Measurements from ENCODE around the gene SLC4A1AP.

Gene SLC4A1AP

GRCh38 chr2:27703638-27704341 is 40.1 kb downstream of the SLC4A1AP start:
- peak; percentile 41 for DNase-seq

- no peak for DNase-seq
Measured at GRCh38 chr2:27704342-27704876, 40.7 kb downstream of the SLC4A1AP start.

DNA sequence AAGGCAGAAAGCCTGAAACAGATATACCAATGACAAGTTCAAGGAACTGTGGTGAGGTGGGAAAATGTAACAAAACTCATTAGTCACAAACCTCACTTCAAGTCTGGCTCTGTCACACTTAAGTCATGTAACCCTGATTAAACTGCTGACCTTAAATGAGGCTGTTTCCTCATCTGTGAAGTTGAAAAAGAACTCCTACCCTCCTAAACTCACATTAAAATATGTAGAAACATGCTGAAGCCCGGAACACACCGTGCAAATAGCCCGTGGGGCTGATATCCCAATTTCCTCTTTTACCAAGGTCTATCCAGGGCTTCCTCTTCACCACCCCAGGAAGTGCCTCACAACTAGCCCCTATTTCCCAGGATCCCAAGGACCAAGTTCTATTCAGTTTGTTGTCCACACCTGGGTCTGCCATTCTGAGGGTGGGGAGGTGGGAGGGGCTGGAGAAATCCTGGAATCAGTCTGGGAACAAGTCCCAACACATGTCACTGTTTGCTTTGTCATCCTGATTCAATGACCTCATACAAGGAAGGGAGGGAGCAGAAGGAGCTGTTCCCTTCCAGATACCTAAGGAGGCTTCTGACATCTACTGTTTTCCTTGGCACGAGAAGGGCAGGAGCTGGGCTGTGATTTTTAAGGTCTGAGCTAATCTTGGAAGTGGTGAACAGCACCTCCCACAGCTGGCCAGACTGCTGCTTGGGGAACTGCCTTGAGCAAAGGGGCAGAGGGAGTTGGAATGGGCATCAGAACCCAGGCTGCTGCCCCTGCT is 42.3 kb downstream of the SLC4A1AP start:
- DNase-seq = peak; percentile 36

DNA sequence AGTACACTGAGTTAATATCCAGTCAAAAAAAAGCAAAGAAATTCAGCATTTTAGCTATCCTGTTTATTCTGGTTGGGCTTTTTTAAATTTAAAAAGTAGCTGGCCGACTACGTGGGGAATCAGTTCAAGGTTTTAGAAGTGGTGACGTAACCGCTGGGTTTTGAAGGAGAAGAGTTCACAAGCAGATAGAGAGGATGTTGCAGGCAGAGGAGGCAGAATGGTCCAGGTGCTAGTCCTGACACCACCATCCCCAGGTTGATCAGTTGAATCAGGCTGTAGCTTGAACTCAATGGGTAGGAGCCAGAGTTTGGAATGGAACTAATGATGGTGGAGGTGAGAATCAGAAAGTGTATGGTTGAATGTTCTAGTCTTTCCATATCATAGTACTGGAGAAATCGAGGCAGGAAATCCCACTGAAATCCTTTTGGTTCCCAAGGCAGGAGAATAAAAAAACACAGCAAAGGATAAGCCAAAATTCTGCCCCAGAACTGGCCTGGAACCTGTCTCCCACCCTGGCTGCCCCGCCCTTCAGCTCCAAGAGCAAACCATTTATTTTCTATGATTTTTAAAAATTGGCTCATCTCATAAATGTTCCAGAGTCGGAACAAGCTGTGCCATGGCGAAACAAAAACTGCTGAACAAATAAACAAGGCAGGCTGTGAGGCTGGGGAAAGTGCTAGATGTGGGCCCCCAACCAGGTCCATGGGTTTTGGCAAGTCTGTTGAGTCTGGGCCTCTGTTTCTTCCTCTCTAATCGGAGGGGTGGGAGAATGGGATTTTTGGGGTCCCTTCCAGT is 44.0 kb downstream of the SLC4A1AP start:
- no peak for DNase-seq

DNA sequence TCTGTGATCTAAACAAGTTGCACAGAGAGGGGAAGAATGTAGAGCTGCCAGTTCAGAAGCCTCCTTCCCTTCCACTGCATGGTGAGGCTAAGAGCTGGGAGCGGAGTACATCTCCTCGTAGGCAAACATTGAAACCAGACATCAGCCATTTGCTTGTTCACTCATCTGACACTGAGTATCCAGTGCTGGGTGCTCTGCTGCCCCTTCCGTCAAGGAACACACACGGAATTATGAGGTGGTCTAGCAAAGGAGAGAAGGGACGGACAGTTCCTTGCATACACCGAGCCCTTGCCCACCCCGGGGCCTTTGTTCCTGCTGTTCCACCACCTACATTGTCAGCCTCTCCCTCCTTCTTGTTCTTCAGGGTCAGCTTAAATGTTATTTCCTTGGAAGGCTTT is 44.6 kb downstream of the SLC4A1AP start:
- no peak for DNase-seq

DNA sequence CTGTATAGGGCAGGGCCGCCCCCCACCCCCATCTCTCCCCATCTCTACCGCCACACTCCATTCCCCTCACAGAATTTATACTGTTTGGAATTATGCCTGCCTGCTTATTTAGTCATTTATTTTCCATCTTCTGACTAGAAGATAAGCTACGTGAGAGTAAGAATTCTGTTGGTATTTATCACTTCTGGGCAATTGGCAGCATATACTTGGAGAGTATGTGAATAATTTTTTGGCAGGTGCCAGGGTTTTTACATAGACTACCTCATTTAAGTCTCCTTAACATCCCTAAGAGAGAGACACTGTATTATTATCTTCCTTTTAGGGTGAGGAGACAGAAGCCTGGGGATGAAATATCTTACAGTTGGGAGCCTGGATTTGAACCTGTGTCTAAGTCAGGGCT is 45.0 kb downstream of the SLC4A1AP start:
- no peak for DNase-seq

GRCh38 chr2:27709326-27709725 is 45.6 kb downstream of the SLC4A1AP start:
- DNase-seq = no peak

DNA sequence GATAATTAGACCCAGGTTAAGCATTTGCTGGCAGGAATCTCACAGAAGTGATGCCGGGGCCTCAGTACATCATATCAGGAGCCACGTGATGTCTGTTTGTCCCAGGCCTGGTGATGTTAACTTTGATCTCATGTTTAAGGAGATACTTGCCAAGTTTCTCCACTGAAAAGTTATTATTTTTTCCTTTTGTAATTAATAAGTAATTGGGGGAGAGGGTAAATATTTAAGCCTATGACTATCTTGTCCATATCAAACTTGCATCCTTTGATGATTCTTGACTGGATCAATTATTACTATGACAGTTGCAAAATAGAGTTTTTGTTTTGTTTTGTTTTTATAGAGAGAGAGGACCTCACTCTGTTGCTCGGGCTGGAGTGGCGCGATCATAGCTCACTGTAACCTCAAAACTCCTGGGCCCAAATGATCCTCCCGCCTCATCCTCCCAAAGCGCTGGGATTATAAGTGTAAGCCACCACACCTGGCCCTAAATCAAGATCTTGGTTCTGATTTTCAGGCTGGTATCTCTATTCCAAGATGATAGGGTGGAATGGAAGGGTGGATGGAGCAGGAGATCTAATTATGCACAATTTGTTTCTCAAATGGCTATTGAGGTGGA is 46.4 kb downstream of the SLC4A1AP start:
- DNase-seq = no peak

GRCh38 chr2:27710640-27711430 is 47.1 kb downstream of the SLC4A1AP start:
- DNase-seq = no peak

GRCh38 chr2:27711804-27712203 is 48.1 kb downstream of the SLC4A1AP start:
- no peak for DNase-seq

DNA sequence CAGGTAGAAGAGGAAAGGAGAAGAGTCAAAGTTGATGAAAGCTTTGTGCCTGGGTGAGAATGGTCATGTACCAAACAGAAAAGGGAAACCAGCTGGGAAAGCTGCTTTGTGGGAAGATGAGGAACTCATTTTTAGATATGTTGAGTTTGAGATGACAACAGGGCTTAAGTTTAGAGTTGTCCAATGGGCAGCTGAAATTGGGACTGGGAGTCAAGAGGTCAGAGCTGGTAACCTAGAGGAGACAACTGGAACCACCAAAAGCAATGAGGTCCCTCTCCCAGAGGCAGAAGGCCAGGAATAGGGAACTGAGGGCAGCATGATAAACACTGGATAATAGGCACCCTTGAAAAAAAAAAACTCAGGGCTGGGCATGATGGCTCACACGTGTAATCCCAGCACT is 48.8 kb downstream of the SLC4A1AP start:
- no peak for DNase-seq

- no peak for DNase-seq
Measured at GRCh38 chr2:27713201-27713600, 49.5 kb downstream of the SLC4A1AP start.

- DNase-seq = no peak
Measured at GRCh38 chr2:27714053-27714452, 50.4 kb downstream of the SLC4A1AP start.

DNA sequence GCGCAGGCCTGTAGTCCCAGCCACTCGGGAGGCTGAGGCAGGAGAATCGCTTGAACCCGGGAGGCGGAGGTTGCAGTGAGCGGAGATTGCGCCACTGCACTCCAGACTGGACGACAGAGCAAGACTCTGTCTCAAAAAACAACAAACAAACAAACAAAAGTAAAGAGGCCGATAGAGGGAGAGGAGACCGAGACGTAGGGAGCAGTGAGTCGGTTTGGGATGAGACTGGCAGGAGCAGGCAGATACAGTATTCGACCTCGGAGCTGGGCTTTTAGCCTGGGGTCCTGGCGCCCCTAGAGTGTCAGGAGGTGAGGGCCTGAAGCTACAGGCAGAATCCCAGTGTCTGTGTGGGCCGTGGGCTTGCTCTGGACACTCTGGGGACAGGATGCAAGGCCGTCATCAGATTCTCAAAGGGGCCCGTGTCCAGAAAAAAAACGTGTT is 51.2 kb downstream of the SLC4A1AP start:
- no peak for DNase-seq

DNA sequence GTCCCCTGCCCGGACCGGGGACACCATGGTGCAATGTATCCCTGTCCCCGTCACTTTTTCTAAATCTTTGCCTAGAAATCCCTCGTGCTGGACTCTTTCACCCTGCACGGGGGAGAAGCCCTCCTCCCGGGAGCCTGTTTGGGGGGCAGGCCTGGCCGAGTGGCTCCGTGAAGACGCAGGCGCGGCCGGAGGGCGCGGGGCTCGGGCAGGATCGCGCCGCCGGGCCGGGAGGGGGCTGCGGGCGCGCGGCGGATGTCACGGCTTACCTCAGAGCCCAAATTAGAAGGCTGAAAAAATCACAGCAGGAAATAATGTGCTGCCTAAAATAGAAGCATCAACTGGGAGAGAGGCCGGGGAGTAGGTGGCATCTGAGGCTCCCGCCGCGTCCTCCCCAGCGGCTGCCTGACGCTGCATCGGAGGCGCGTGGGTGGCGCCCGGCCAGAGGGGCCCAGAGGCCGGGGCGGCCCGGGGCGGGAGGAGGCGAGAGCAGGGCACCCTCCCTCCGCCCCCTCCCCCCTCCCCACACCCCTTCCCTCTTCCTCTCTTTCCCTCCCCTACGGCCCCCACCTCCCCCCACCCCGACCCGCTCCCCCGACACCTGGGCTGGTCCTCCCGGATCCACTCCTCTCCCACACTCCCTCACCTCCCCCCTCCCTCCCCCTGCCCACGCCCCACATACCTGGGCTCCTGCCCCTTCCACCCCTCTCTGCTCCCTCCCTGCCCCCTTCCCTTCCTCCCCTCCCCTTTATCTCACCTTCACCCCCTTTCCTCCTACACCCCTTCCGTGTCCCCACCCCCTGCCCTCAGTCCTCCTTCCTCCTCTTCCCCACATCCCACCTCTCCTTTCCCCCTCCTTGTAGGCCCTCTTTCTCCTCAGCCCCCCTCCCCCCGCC is 51.9 kb downstream of the SLC4A1AP start:
- peak; percentile 5 for DNase-seq

- DNase-seq = no peak
Measured at GRCh38 chr2:27716301-27717069, 52.8 kb downstream of the SLC4A1AP start.

DNA sequence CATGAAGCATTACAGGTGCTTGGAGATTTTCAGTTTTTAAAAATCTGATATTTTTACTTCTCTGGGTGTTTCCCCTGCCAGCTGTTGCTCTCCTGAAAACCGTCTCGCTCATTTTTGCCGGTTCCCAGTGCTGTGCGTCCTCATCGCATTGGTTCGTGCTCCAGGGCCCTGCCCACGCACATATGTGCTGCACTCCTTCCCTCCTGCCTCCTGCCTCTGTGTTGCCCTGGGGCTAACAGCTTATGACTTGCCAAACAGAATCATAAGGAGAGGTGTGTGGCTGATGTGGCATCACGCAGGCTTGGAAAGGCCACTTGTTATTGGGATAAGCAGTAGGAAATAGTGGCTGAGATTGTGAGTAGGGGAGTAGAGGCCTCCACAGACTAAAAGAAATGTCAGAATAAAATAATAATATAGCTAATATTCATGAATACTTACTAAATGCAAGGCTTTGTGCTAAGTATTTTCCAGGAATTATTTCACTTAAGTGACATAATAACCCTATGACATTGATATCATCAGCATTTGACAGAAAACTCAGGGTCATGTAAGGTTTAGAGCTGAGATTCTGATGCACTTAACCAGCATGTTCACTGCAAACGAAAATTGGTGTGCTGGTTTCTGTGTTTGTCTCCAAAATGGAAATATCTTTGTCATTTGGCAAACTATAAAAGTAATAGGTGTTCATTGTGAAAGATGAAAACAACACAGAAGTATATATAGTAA is 53.5 kb downstream of the SLC4A1AP start:
- no peak for DNase-seq

DNA sequence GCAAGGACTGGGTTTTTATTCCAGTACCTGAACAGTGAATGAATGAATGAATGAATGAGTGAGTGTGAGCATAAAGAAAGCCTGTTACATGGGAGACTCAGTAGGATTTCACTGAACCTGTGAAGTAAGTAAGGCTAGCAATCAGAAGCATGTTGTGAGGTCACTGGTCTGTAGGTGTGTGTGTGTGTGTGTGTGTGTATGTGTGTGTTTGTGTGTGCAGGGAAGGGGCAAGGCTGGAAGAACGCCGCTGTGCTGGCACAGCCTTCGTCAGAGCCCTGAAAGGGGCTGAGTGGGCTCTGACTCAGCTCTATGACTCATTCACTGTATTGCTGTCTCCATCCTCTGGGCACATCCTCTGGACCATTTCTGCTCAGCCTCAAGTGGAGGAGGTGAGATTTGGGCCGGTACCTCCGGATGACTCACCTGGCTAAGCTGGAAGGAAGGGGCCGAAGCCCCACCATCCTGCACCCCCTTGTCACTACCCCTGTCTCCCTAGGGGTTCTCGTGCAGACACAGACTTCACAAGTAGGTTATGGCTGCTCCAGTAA is 56.4 kb downstream of the SLC4A1AP start:
- peak; percentile 24 for DNase-seq

- no peak for DNase-seq
Measured at GRCh38 chr2:27721335-27721734, 57.6 kb downstream of the SLC4A1AP start.

Measured in DMS153 (cell line).